GM18873 (cell line): ENCODE measurements around the gene STN1.

Experiments used
- ATAC-seq: cut with Tn5 transposase; IDR thresholded peaks from one replicate; pipeline ENCODE4 v1.9.1; 2021; ENCODE audit warnings: mild to moderate bottlenecking, moderate library complexity, moderate number of reproducible peaks; ENCODE audit not compliant: unreplicated experiment, low FRiP score

Gene STN1

GRCh38 chr10:103832806-103833205, 85.2 kb downstream of the STN1 start:
- ATAC-seq: no peak
